ENCODE data around the gene MRPL34.

- TF ChIP-seq, protein P1, sequence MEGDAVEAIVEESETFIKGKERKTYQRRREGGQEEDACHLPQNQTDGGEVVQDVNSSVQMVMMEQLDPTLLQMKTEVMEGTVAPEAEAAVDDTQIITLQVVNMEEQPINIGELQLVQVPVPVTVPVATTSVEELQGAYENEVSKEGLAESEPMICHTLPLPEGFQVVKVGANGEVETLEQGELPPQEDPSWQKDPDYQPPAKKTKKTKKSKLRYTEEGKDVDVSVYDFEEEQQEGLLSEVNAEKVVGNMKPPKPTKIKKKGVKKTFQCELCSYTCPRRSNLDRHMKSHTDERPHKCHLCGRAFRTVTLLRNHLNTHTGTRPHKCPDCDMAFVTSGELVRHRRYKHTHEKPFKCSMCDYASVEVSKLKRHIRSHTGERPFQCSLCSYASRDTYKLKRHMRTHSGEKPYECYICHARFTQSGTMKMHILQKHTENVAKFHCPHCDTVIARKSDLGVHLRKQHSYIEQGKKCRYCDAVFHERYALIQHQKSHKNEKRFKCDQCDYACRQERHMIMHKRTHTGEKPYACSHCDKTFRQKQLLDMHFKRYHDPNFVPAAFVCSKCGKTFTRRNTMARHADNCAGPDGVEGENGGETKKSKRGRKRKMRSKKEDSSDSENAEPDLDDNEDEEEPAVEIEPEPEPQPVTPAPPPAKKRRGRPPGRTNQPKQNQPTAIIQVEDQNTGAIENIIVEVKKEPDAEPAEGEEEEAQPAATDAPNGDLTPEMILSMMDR (IDR thresholded peaks at IDR 0.05), result no peak
- TF ChIP-seq POLR2A (IDR thresholded peaks at IDR 0.05), result no peak
These were observed 23.9 kb downstream of the MRPL34 start for GRCh38 chr19:17329366-17330261.

All from esophagus squamous epithelium (tissue), 4 donors.